BLaER1 (cell line): ENCODE results near the gene CENPH.
A peak's percentile ranks its signal among the peaks of the same experiment; 100 is the strongest.
"Not testable (repeated sequence)": the region's sequence is repeated elsewhere in the genome, so short reads cannot be mapped to it uniquely, and the experiment has no call there.

Source experiments
- H3K27ac ChIP-seq: shearing (Covaris generic); formaldehyde crosslinking; 2 replicates; pipeline ENCODE4 v1.8.1; 2022
- H3K27me3 ChIP-seq: shearing (Covaris generic); formaldehyde crosslinking; 2 replicates; pipeline ENCODE4 v1.8.1; 2022
- H3K36me3 ChIP-seq: shearing (Covaris generic); formaldehyde crosslinking; 2 replicates; pipeline ENCODE4 v1.8.1; 2022
- H3K4me1 ChIP-seq: shearing (Covaris generic); formaldehyde crosslinking; 2 replicates; pipeline ENCODE4 v1.8.1; 2022
- H3K4me2 ChIP-seq: shearing (Covaris generic); formaldehyde crosslinking; 2 replicates; pipeline ENCODE4 v1.8.1; 2022
- H3K4me3 ChIP-seq: shearing (Covaris generic); formaldehyde crosslinking; 2 replicates; pipeline ENCODE4 v1.8.1; 2022
- H3K9ac ChIP-seq: shearing (Covaris generic); formaldehyde crosslinking; 2 replicates; pipeline ENCODE4 v1.8.1; 2022
- H3K9me3 ChIP-seq: shearing (Covaris generic); formaldehyde crosslinking; 2 replicates; pipeline ENCODE4 v1.8.1; 2022
- H4K20me1 ChIP-seq: shearing (Covaris generic); formaldehyde crosslinking; 2 replicates; pipeline ENCODE4 v1.8.1; 2022
- Cebpa-rat ChIP-seq: shearing (Covaris generic); IDR thresholded peaks from 2 replicates; pipeline ENCODE4 v1.8.1; 2022

CENPH gene, protein sequence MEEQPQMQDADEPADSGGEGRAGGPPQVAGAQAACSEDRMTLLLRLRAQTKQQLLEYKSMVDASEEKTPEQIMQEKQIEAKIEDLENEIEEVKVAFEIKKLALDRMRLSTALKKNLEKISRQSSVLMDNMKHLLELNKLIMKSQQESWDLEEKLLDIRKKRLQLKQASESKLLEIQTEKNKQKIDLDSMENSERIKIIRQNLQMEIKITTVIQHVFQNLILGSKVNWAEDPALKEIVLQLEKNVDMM

GRCh38 chr5:69189162-69190086 is at the start of gene CENPH:
Gene CENPH (plus strand): TSS chr5:69189583. CDS start chr5:69189635, 52 bp downstream.
- H3K4me2 ChIP-seq = peak within 1 kb of the TSS; percentile 84
- H3K36me3 ChIP-seq = peaks cover 26% of the 10 kb centered on the region
- no peaks in the 10 kb centered on the region for H3K9me3 ChIP-seq
- H4K20me1 ChIP-seq = no peaks in the 10 kb centered on the region
- TF ChIP-seq Cebpa-rat = 0 out of 2 replicates have a peak, but pooled peaks have one; percentile 19
- peak within 1 kb of the TSS; percentile 85 for H3K9ac ChIP-seq
- H3K4me3 ChIP-seq = peak within 1 kb of the TSS; percentile 85
- peaks cover 20% of the 10 kb centered on the region for H3K4me1 ChIP-seq
- H3K27ac ChIP-seq = peak within 1 kb of the TSS; percentile 87
- H3K27me3 ChIP-seq = no peaks in the 10 kb centered on the region

DNA sequence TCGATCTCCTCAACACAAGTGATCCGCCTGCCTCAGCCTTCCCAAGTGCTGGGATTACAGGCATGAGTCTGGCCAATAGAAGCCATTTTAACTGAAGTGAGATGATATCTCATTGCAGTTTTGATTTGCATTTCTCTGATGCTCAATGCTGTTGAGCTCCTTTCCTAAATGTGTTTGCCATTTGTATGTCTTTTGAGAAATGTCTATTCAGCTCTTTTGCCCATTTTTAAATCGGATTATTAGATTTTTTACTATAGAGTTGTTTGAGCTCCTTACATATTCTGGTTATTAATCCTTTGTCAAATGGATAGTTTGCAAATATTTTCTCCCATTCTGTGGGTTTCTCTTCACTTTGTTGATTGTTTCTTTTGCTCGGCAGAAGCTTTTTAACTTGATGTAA is 49.1 kb upstream of the CENPH start:
- not testable (repeated sequence) for H3K4me3 ChIP-seq, H4K20me1 ChIP-seq, H3K27me3 ChIP-seq, H3K4me1 ChIP-seq, H3K9ac ChIP-seq, H3K27ac ChIP-seq, H3K36me3 ChIP-seq, H3K4me2 ChIP-seq
- peaks cover 20% of the 10 kb centered on the region for H3K9me3 ChIP-seq

GRCh38 chr5:69140827-69141226 is 48.6 kb upstream of the CENPH start:
- H3K9ac ChIP-seq = no peak overlapping the region
- H3K36me3 ChIP-seq = no peaks in the 10 kb centered on the region
- TF ChIP-seq Cebpa-rat = no peak
- no peaks in the 10 kb centered on the region for H3K4me1 ChIP-seq
- peaks cover 20% of the 10 kb centered on the region for H3K9me3 ChIP-seq
- no peak overlapping the region for H3K27ac ChIP-seq
- no peak overlapping the region for H3K4me2 ChIP-seq
- no peak overlapping the region for H3K4me3 ChIP-seq
- no peaks in the 10 kb centered on the region for H4K20me1 ChIP-seq
- no peaks in the 10 kb centered on the region for H3K27me3 ChIP-seq

GRCh38 chr5:69148576-69148975 is 40.8 kb upstream of the CENPH start:
- not testable (repeated sequence) for H3K4me2 ChIP-seq, H4K20me1 ChIP-seq, H3K9ac ChIP-seq, H3K4me1 ChIP-seq, H3K27ac ChIP-seq, H3K36me3 ChIP-seq, H3K27me3 ChIP-seq, H3K4me3 ChIP-seq, H3K9me3 ChIP-seq

DNA sequence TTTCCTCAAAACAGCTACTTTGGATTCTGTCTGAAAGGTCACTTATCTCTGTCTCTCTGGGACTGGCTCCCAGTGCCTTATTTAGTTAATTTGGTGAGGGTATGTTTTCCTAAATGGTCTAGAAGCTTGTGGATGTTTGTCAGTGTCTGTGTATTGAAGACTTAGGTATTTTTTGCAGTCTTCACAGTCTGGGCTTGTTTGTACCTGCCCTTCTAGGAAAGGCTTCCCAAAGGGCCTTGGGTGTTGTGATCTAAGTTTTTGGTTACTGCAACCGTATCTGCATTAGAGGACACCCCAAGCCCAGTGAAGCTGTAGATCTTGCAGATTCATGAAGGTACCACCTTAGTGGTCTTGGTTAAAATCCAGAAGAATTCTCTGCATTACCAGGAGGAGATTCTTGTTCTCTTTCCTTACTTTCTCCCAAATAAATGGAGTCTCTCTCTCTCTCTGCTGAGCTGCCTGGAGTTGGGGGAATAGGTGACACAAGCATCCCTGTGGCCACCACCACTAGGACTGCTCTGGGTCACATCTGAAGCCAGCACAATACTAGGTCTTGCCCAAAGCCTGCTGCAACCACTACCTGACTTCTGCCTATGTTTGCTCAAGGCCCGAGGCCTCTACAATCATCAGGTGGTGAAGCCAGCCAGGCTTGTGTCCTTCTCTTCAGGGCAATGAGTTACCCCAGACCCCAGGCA is 40.3 kb upstream of the CENPH start:
- H3K4me3 ChIP-seq = no peak overlapping the region
- no peaks in the 10 kb centered on the region for H3K9me3 ChIP-seq
- no peak for TF ChIP-seq Cebpa-rat
- no peak overlapping the region for H3K9ac ChIP-seq
- H4K20me1 ChIP-seq = no peaks in the 10 kb centered on the region
- H3K4me1 ChIP-seq = no peaks in the 10 kb centered on the region
- no peak overlapping the region for H3K4me2 ChIP-seq
- no peaks in the 10 kb centered on the region for H3K36me3 ChIP-seq
- no peak overlapping the region for H3K27ac ChIP-seq
- no peaks in the 10 kb centered on the region for H3K27me3 ChIP-seq

DNA sequence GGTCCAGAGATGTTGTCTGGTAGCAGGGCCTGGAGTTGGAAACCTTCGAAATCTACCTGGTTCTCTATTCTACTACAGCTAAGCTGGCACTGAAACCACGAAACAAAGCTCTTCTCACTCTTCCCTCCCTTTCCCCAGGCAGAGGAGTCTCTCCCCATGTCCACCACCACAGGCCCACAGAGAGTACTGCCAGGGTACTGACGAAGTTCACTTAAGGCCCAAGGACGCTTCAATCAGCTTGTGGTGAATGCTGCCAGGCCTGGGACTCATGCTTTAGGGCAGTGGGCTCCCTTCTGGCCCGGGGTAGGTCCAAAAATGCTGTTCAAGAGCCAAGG is 39.7 kb upstream of the CENPH start:
- Histone ChIP-seq H3K4me1 (no peaks in the 10 kb centered on the region), H3K4me3 (no peak overlapping the region), H3K9me3 (no peaks in the 10 kb centered on the region), H3K4me2 (no peak overlapping the region), H4K20me1 (no peaks in the 10 kb centered on the region), H3K36me3 (no peaks in the 10 kb centered on the region), H3K27me3 (no peaks in the 10 kb centered on the region), H3K27ac (no peak overlapping the region), H3K9ac (no peak overlapping the region)
- no peak for TF ChIP-seq Cebpa-rat

GRCh38 chr5:69152731-69153130 is 36.7 kb upstream of the CENPH start:
- Histone ChIP-seq H3K4me2 (no peak overlapping the region), H3K9ac (no peak overlapping the region), H3K27ac (no peak overlapping the region), H3K4me1 (no peaks in the 10 kb centered on the region), H4K20me1 (no peaks in the 10 kb centered on the region), H3K36me3 (no peaks in the 10 kb centered on the region), H3K27me3 (no peaks in the 10 kb centered on the region), H3K9me3 (no peaks in the 10 kb centered on the region), H3K4me3 (no peak overlapping the region)
- no peak for TF ChIP-seq Cebpa-rat

DNA sequence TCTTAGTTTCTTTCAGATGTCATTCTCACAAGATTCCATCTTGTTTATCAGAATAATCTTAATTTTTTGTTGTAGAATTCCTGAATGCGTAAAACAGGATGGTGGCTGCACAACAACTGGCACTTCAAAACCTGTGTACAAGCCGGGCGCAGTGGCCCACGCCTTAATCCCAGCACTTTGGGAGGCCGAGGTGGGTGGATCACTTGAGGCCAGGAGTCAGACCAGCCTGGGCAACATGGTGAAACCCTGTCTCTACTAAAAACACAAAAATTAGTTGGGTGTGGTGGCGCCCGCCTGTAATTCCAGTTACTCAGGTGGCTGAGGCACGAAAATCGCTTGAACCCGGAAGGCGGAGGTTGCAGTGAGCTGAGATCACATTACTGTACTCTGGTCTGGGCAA is 32.9 kb upstream of the CENPH start:
- no peak for TF ChIP-seq Cebpa-rat
- H3K4me2 ChIP-seq = no peak overlapping the region

DNA sequence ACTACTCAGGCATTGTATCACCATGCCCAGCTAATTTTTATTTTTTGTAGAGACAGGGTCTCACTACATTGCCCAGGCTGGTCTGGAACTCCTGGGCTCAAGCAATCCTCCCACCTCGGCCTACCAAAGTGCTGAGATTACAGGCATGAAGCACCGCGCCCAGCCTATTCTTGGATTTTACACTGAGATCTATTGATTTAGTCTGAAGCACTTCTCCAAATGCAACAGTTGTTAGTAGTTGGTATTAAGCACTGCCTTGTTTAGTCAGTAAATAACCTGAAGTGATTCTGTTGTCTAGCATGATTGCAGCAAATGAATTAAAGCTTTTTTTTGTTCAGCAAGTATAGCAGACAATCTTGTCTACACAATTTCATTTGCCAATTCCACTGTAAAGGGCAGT is 31.3 kb upstream of the CENPH start:
- no peak overlapping the region for H3K4me3 ChIP-seq
- no peak for TF ChIP-seq Cebpa-rat

More for the DNA sequence above, 32.9 kb upstream of the CENPH start:
- H3K9ac ChIP-seq = no peak overlapping the region
- H3K27me3 ChIP-seq = no peaks in the 10 kb centered on the region
- H3K36me3 ChIP-seq = no peaks in the 10 kb centered on the region
- no peak overlapping the region for H3K4me3 ChIP-seq
- H4K20me1 ChIP-seq = no peaks in the 10 kb centered on the region
- H3K27ac ChIP-seq = no peak overlapping the region
- no peaks in the 10 kb centered on the region for H3K4me1 ChIP-seq
- H3K9me3 ChIP-seq = no peaks in the 10 kb centered on the region

GRCh38 chr5:69160651-69161050 is 28.7 kb upstream of the CENPH start:
- no peak for TF ChIP-seq Cebpa-rat
- no peak overlapping the region for H3K4me3 ChIP-seq

More for the DNA sequence above, 31.3 kb upstream of the CENPH start:
- Histone ChIP-seq H3K9me3 (peaks cover 3% of the 10 kb centered on the region; the same call in 1 of the 2 replicates), H3K9ac (no peak overlapping the region), H3K4me2 (no peak overlapping the region), H3K4me1 (no peaks in the 10 kb centered on the region), H3K27ac (no peak overlapping the region), H3K36me3 (no peaks in the 10 kb centered on the region), H4K20me1 (no peaks in the 10 kb centered on the region), H3K27me3 (no peaks in the 10 kb centered on the region)

More at GRCh38 chr5:69160651-69161050, 28.7 kb upstream of the CENPH start:
- Histone ChIP-seq H3K27ac (no peak overlapping the region), H3K4me2 (no peak overlapping the region), H3K27me3 (no peaks in the 10 kb centered on the region), H4K20me1 (no peaks in the 10 kb centered on the region), H3K36me3 (no peaks in the 10 kb centered on the region), H3K9ac (no peak overlapping the region), H3K9me3 (peaks cover 15% of the 10 kb centered on the region), H3K4me1 (no peaks in the 10 kb centered on the region)
